Osteocyte (in vitro differentiated cells): ENCODE measurements around the gene MARS1. TPM values are rescaled to one million over a fixed set of nuclear protein-coding genes. Genes with fewer than 3 reads are reported as not detected.

Experiments
- DNase-seq: peaks from one replicate; pipeline ENCODE4 v3.0.0; 2021; ENCODE audit warnings: mixed read lengths; ENCODE audit not compliant: unreplicated experiment; ENCODE audit errors: extremely low spot score
- H3K27ac Mint-ChIP-seq: one replicate; pipeline ENCODE4 v1.8.0; 2021; ENCODE audit warnings: mild to moderate bottlenecking, mixed read lengths; ENCODE audit not compliant: unreplicated experiment
- H3K27me3 Mint-ChIP-seq: one replicate; pipeline ENCODE4 v1.8.0; 2021; ENCODE audit warnings: mixed read lengths; ENCODE audit not compliant: unreplicated experiment
- H3K36me3 Mint-ChIP-seq: one replicate; pipeline ENCODE4 v1.8.0; 2021; ENCODE audit warnings: mixed read lengths; ENCODE audit not compliant: unreplicated experiment
- H3K4me1 Mint-ChIP-seq: one replicate; pipeline ENCODE4 v1.8.0; 2021; ENCODE audit warnings: mixed read lengths; ENCODE audit not compliant: unreplicated experiment
- H3K4me3 Mint-ChIP-seq: one replicate; pipeline ENCODE4 v1.8.0; 2021; ENCODE audit warnings: mild to moderate bottlenecking, moderate library complexity, mixed read lengths; ENCODE audit not compliant: unreplicated experiment
- H3K9me3 Mint-ChIP-seq: one replicate; pipeline ENCODE4 v1.8.0; 2021; ENCODE audit warnings: mixed read lengths; ENCODE audit not compliant: unreplicated experiment
- total RNA-seq: library from RNA; stranded (reverse); gene quantifications from 2 replicates; pipeline ENCODE4 v1.2.1, GENCODE V29; 2021
- TF ChIP-seq, protein P1 (sequence below): fragments of 200-600 bp; sonication (generic); IDR thresholded peaks from 2 replicates; pipeline ENCODE4 v1.5.0; 2021; ENCODE audit warnings: antibody characterized with exemption, mild to moderate bottlenecking, moderate library complexity

The MARS1 gene
- total RNA-seq, 1 donor from 2014 or later = 401 TPM

DNA sequence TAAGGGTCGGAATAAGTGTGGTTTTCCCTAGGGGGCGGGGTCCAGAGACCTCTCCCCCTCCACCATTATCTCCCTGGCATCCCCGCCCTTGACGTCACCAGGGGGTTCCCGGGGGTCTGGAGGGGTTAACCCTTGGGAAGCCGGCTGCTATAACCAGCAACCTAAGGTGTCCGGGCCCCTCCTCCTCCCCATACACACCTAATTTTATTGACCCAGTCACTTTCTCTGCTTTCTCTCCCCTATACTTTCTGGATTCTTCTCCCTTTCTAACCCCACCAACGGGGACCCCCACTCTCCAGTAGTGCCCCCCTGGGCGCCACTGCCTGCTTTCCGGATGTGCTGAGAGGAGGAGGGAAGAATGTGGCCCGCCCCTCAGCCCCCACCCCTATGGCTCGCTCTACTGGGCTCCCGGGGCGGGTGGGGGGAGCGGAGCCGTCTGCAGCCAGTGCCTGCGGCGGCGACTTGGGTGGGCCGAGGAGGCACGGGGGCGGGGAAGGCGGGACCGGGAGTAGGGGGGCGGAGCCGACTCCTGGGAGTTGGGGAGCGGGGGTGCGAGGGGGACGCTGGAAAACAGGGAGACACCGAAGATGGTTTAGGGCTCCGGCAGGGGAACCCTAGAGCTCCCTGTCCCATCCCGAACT lies 26.5 kb upstream of the MARS1 start:
- TF ChIP-seq, protein P1, sequence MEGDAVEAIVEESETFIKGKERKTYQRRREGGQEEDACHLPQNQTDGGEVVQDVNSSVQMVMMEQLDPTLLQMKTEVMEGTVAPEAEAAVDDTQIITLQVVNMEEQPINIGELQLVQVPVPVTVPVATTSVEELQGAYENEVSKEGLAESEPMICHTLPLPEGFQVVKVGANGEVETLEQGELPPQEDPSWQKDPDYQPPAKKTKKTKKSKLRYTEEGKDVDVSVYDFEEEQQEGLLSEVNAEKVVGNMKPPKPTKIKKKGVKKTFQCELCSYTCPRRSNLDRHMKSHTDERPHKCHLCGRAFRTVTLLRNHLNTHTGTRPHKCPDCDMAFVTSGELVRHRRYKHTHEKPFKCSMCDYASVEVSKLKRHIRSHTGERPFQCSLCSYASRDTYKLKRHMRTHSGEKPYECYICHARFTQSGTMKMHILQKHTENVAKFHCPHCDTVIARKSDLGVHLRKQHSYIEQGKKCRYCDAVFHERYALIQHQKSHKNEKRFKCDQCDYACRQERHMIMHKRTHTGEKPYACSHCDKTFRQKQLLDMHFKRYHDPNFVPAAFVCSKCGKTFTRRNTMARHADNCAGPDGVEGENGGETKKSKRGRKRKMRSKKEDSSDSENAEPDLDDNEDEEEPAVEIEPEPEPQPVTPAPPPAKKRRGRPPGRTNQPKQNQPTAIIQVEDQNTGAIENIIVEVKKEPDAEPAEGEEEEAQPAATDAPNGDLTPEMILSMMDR = no peak
- peak overlapping the region; percentile 63 for H3K27ac Mint-ChIP-seq
- H3K27me3 Mint-ChIP-seq = no peaks in the 10 kb centered on the region
- peak overlapping the region; percentile 79 for H3K4me3 Mint-ChIP-seq
- no peaks in the 10 kb centered on the region for H3K9me3 Mint-ChIP-seq
- H3K36me3 Mint-ChIP-seq = no peaks in the 10 kb centered on the region
- H3K4me1 Mint-ChIP-seq = peaks cover 28% of the 10 kb centered on the region
- DNase-seq = no peak

DNA sequence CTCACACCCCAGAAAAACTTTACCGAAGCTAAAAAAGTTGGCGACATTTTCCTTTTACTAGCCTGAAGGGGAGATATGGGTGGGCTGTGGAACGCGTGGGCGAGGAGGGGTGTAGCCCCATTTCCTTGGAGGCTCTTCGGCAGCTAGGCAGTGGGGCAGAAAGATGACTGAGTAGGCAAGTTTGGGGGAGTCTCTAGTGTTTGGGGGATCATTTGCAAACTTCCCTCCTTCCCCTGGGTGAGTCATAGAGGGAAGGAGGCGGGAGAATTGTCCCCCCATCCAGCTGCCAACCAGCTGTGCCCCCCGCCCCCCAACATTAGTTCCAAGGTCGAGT lies 26.0 kb upstream of the MARS1 start:
- H3K36me3 Mint-ChIP-seq = no peaks in the 10 kb centered on the region
- peak overlapping the region; percentile 79 for H3K4me3 Mint-ChIP-seq
- no peaks in the 10 kb centered on the region for H3K27me3 Mint-ChIP-seq
- H3K9me3 Mint-ChIP-seq = no peaks in the 10 kb centered on the region
- peaks cover 28% of the 10 kb centered on the region for H3K4me1 Mint-ChIP-seq
- no peak for DNase-seq
- TF ChIP-seq, protein P1 = no peak
- H3K27ac Mint-ChIP-seq = peak overlapping the region; percentile 63

DNA sequence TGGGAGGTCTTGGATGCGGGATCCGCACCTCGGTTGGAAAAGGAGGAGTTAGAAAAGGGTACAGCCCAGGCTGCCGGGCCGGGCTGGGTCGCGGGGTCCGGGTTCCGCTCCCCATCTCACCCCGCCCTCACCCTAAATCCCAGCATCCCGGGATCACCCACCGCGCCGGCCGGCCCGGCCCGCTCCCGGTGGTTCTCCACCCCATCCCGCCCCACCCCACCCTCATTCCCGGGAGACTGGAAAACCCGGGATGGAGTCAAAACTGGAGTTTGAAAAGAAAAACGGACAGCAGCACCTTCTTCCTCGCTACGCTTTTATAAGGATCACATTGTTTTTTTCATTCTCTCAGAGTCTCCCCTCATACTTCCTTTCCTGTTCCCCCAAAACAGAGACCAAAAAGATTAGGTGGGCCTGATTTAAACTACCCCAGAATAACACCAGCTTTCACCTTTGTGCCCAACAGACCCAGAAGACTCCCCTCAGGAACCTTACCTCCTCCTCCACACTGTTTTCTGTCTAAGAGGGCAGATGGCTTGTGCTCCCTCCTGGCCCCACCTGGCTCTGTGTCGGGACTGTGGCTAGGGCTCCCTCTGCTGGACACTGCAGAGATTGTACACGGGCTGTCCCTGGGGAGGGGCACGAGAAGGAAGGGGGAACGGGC lies 25.5 kb upstream of the MARS1 start:
- no peaks in the 10 kb centered on the region for H3K9me3 Mint-ChIP-seq
- H3K27ac Mint-ChIP-seq = peak overlapping the region; percentile 96
- TF ChIP-seq, protein P1 = peak; percentile 97
- peak overlapping the region; percentile 79 for H3K4me3 Mint-ChIP-seq
- peak; percentile 96 for DNase-seq
- no peaks in the 10 kb centered on the region for H3K27me3 Mint-ChIP-seq
- H3K4me1 Mint-ChIP-seq = peaks cover 28% of the 10 kb centered on the region
- no peaks in the 10 kb centered on the region for H3K36me3 Mint-ChIP-seq

DNA sequence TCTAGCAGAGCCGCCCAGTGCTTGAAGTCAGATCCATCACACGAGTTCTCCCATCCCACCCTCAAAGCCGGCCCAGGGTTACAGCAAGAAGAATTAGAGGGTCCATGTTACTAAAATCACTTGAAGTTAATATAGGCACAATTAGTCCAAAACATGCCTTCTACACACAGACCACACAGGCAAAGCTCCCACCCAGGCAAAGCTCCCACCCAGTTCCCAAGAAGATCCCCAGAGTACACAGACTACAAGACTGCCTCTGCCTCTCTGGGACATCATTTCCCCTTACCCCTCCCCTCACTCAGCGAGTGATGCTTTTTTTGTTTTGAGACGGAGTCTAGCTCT lies 25.0 kb upstream of the MARS1 start:
- TF ChIP-seq, protein P1 = no peak
- H3K36me3 Mint-ChIP-seq = no peaks in the 10 kb centered on the region
- H3K4me1 Mint-ChIP-seq = peaks cover 27% of the 10 kb centered on the region
- peak overlapping the region; percentile 96 for H3K27ac Mint-ChIP-seq
- no peaks in the 10 kb centered on the region for H3K9me3 Mint-ChIP-seq
- no peaks in the 10 kb centered on the region for H3K27me3 Mint-ChIP-seq
- DNase-seq = no peak
- peak overlapping the region; percentile 79 for H3K4me3 Mint-ChIP-seq

DNA sequence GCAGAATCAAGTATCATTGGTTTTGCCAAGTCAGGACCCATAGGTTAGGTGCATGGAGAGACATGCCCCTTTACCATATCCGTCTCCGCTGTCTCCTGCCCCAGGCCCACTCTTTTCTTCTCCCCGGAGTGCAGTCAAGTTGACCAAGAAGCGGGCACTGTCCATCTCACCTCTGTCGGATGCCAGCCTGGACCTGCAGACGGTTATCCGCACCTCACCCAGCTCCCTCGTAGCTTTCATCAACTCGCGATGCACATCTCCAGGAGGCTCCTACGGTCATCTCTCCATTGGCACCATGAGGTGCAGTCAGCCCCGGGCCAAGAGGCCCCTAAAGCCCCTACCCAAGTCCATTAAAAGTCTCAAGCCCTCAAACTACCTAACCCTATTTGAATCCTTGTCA lies 23.3 kb upstream of the MARS1 start:
- H3K36me3 Mint-ChIP-seq = no peaks in the 10 kb centered on the region
- H3K27me3 Mint-ChIP-seq = no peaks in the 10 kb centered on the region
- H3K4me1 Mint-ChIP-seq = peaks cover 20% of the 10 kb centered on the region
- H3K27ac Mint-ChIP-seq = no peak overlapping the region
- H3K9me3 Mint-ChIP-seq = no peaks in the 10 kb centered on the region
- DNase-seq = no peak
- no peak overlapping the region for H3K4me3 Mint-ChIP-seq
- TF ChIP-seq, protein P1 = no peak
